Kidney tubule cell (primary cell): ENCODE results near the gene PLAC8L1.
"Not testable (repeated sequence)": the region's sequence is repeated elsewhere in the genome, so short reads cannot be mapped to it uniquely, and the experiment has no call there.

Experiments
- DNase-seq: peaks from one replicate; pipeline ENCODE4 v3.0.0-alpha.2; 2018; ENCODE audit warnings: low spot score

Gene PLAC8L1

GRCh38 chr5:146105477-146105876, at the start of gene PLAC8L1:
Gene PLAC8L1 (minus strand): TSS chr5:146105577. CDS start chr5:146104311, 1,266 bp downstream.
- DNase-seq, result no peak

- DNase-seq, result no peak
Measured at GRCh38 chr5:146151970-146152369, 46.6 kb upstream of the PLAC8L1 start.

- DNase-seq, result no peak
Measured at GRCh38 chr5:146137967-146138403, 32.6 kb upstream of the PLAC8L1 start.

- peak; percentile 21 for DNase-seq
Measured at GRCh38 chr5:146130440-146131045, 25.2 kb upstream of the PLAC8L1 start.

GRCh38 chr5:146126068-146126467, 20.7 kb upstream of the PLAC8L1 start:
- DNase-seq, result no peak

GRCh38 chr5:146124580-146124979, 19.2 kb upstream of the PLAC8L1 start:
- no peak for DNase-seq

GRCh38 chr5:146121451-146121850, 16.1 kb upstream of the PLAC8L1 start:
- not testable (repeated sequence) for DNase-seq

GRCh38 chr5:146118322-146118721, 12.9 kb upstream of the PLAC8L1 start:
- DNase-seq, result no peak

GRCh38 chr5:146117216-146117615, 11.8 kb upstream of the PLAC8L1 start:
- DNase-seq, result not testable (repeated sequence)

GRCh38 chr5:146116361-146116760, 11.0 kb upstream of the PLAC8L1 start:
- no peak for DNase-seq

GRCh38 chr5:146112476-146112875, 7.1 kb upstream of the PLAC8L1 start:
- no peak for DNase-seq

GRCh38 chr5:146111409-146111808, 6.0 kb upstream of the PLAC8L1 start:
- DNase-seq, result no peak

GRCh38 chr5:146109379-146109778, 4.0 kb upstream of the PLAC8L1 start:
- DNase-seq, result no peak

- not testable (repeated sequence) for DNase-seq
Measured at GRCh38 chr5:146108870-146109269, 3.5 kb upstream of the PLAC8L1 start.

GRCh38 chr5:146107901-146108300, 2.5 kb upstream of the PLAC8L1 start:
- DNase-seq, result no peak

GRCh38 chr5:146103594-146103993, 1.8 kb downstream of the PLAC8L1 start:
- no peak for DNase-seq

GRCh38 chr5:146101646-146102045, 3.7 kb downstream of the PLAC8L1 start:
- DNase-seq, result no peak

- no peak for DNase-seq
Measured at GRCh38 chr5:146098047-146098446, 7.3 kb downstream of the PLAC8L1 start.

GRCh38 chr5:146091881-146092280, 13.5 kb downstream of the PLAC8L1 start:
- DNase-seq, result no peak

- DNase-seq, result no peak
Measured at GRCh38 chr5:146089287-146089686, 16.1 kb downstream of the PLAC8L1 start.

GRCh38 chr5:146088098-146088497, 17.3 kb downstream of the PLAC8L1 start:
- no peak for DNase-seq

- no peak for DNase-seq
Measured at GRCh38 chr5:146084376-146084775, 21.0 kb downstream of the PLAC8L1 start.

GRCh38 chr5:146082798-146083197, 22.6 kb downstream of the PLAC8L1 start:
- no peak for DNase-seq

- no peak for DNase-seq
Measured at GRCh38 chr5:146081556-146081955, 23.8 kb downstream of the PLAC8L1 start.
